Stimulated activated CD8-positive, alpha-beta memory T cell treated with anti-CD3 and anti-CD28 coated beads, Interleukin-15, amount 100 ng/mL, for 1 hour (primary cell): ENCODE measurements around the gene ACAT2.
A peak's percentile ranks its signal among the peaks of the same experiment; 100 is the strongest.
"Not testable (repeated sequence)": the region's sequence is repeated elsewhere in the genome, so short reads cannot be mapped to it uniquely, and the experiment has no call there.

Experiments used
- DNase-seq: peaks from one replicate; pipeline ENCODE4 v3.0.0-alpha.2; 2020; ENCODE audit warnings: low read depth

ACAT2 gene

GRCh38 chr6:159761873-159762680, at the start of gene ACAT2:
Gene ACAT2, plus strand, starts transcription at chr6:159762045. Its CDS starts 43 bp downstream, at chr6:159762088.
- DNase-seq = peak; percentile 80

- not testable (repeated sequence) for DNase-seq
These were observed 49.5 kb upstream of the ACAT2 start for GRCh38 chr6:159712389-159712788.

- DNase-seq = no peak
These were observed 47.9 kb upstream of the ACAT2 start for GRCh38 chr6:159713984-159714383.

GRCh38 chr6:159714404-159714803, 47.4 kb upstream of the ACAT2 start:
- no peak for DNase-seq

DNA sequence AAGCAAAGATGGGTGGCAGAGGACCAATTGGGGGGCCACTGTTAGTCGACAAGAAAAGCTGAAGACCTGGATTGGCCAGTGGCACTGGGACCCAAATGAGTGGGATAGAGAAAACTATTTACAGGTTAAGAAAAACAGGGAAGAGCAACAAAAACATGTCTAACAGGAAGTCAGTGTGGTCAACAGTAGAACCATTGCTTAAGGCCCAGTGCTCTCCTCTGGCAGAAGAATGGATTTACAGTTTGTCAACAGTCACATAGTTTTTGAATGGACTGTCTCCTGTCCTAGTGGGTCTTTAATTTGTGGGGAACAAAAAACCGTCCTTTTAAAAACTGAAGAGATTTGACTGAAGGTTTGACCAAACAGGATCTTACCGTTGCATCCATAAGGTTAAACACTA, 46.7 kb upstream of the ACAT2 start:
- no peak for DNase-seq

DNA sequence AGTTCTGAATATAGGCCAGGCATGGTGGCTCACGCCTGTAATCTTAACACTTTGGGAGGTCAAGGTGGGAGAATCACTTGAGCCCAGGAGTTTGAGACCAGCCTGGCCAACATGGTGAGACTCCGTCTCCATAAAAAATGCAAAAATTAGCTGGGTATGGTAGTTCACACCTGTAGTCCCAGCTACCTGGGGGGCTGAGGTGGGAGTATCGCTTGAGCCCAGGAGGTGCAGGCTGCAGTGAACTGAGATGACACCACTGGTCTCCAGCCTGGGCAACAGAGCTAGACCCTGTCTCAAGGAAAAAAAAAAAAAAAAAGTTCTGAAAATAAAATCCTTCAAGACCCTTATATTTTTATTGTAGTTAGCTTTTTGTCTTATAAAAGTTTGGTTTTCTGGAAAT, 46.2 kb upstream of the ACAT2 start:
- no peak for DNase-seq

GRCh38 chr6:159716247-159717096, 45.4 kb upstream of the ACAT2 start:
- DNase-seq = no peak

GRCh38 chr6:159718634-159719033, 43.2 kb upstream of the ACAT2 start:
- DNase-seq = no peak

GRCh38 chr6:159719287-159719686, 42.6 kb upstream of the ACAT2 start:
- DNase-seq = no peak

- DNase-seq = no peak
These were observed 41.1 kb upstream of the ACAT2 start for GRCh38 chr6:159720708-159721107.

GRCh38 chr6:159721981-159722380, 39.9 kb upstream of the ACAT2 start:
- DNase-seq = not testable (repeated sequence)

- no peak for DNase-seq
These were observed 39.2 kb upstream of the ACAT2 start for GRCh38 chr6:159722655-159723054.

DNA sequence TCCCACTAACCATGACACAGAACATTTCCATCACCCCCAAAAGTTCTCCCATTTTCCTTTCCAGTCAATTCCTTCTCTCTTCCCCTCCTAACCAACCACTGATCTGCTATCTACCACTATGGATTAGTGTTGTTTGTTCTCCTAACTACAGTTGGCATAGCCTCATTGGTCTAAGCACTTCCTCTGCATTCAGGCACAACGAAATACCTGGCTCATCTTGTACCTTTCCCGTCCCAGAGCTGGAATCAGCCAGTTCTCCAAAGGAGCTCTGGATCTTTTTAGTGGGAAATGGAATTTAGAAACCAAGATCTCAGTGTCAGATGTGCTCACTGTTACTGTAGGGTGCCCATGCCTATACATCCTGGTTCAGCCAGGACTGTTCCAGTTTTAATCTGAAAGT, 38.6 kb upstream of the ACAT2 start:
- DNase-seq = no peak

- no peak for DNase-seq
These were observed 37.1 kb upstream of the ACAT2 start for GRCh38 chr6:159724778-159725177.

GRCh38 chr6:159725208-159725607, 36.6 kb upstream of the ACAT2 start:
- not testable (repeated sequence) for DNase-seq

GRCh38 chr6:159726255-159726917, 35.5 kb upstream of the ACAT2 start:
- DNase-seq = no peak

DNA sequence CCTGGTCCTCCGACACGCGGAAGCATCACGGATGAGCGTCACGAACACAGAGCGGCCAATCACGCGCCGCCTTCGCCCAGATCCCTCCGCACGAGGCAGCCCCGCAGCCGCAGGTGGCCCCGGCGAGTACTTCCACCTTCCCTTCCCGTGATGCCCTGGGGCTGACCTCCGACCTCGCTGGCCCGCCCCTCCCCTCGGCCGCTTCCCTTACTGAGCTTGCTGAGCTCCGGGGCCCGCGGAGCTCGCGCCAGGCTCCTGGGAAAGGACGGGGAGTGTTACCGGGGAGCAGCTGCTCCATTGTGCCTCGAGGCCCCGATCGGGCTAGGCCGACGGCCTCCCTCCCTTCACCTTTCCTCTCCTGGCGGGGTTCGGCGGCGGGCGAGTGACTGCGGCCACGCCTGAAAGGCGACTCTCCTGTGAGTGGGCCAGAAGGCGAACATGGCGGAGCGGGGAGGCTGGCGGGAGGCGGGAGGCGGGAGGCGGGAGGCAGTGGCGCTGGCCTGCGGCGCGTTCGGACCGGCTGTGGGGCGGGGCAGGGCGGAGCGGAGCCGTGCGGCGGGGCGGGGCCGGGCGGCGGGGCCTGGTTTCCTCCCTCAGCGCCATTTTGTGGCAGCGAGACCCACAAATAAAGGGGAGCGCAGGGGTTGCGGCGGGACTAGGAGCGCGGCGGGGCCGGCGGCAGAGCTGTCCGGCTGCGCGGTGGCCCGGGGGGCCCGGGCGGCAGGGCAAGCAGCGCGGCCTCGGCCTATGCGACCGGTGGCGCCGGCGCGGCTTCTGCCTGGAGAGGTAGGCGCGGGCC, 34.7 kb upstream of the ACAT2 start, which contains the start of gene WTAP:
Gene WTAP (plus strand): TSS at position 589 of the 799 bp plus-strand sequence. CDS start 8,760 bp downstream, outside the sequence.
- peak; percentile 93 for DNase-seq

GRCh38 chr6:159727717-159728445, 34.0 kb upstream of the ACAT2 start:
- DNase-seq = peak; percentile 12

- no peak for DNase-seq
These were observed 33.3 kb upstream of the ACAT2 start for GRCh38 chr6:159728531-159728964.

- no peak for DNase-seq
These were observed 32.1 kb upstream of the ACAT2 start for GRCh38 chr6:159729598-159730331.
